ENCODE results near the gene MARF1.

- TF ChIP-seq, protein P1, sequence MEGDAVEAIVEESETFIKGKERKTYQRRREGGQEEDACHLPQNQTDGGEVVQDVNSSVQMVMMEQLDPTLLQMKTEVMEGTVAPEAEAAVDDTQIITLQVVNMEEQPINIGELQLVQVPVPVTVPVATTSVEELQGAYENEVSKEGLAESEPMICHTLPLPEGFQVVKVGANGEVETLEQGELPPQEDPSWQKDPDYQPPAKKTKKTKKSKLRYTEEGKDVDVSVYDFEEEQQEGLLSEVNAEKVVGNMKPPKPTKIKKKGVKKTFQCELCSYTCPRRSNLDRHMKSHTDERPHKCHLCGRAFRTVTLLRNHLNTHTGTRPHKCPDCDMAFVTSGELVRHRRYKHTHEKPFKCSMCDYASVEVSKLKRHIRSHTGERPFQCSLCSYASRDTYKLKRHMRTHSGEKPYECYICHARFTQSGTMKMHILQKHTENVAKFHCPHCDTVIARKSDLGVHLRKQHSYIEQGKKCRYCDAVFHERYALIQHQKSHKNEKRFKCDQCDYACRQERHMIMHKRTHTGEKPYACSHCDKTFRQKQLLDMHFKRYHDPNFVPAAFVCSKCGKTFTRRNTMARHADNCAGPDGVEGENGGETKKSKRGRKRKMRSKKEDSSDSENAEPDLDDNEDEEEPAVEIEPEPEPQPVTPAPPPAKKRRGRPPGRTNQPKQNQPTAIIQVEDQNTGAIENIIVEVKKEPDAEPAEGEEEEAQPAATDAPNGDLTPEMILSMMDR (IDR thresholded peaks at IDR 0.05) = no peak
- no peak for TF ChIP-seq POLR2A (IDR thresholded peaks at IDR 0.05)
Measured at GRCh38 chr16:15689290-15689689, 46.3 kb upstream of the MARF1 start.
